GM20431 (cell line): ENCODE data around the gene QARS1.

Experiments
- in situ Hi-C: fragments of 300-500 bp; cut with MseI, MboI; formaldehyde crosslinking; loops from one replicate; pipeline ENCODE4 v1.15.0; 2020; ENCODE audit warnings: low sequenced_read_pairs; ENCODE audit not compliant: unreplicated experiment

Gene QARS1

GRCh38 chr3:49104427-49105291 is at the start of gene QARS1:
QARS1 (minus strand) TSS chr3:49104757; CDS start chr3:49104733, 24 bp downstream.
- in situ Hi-C loops, result no loop called here

- in situ Hi-C loops, result loop anchor here (25.0 kb wide), 1 partner anchor 309 kb away; the partner anchor contains the start of gene DAG1
Measured at GRCh38 chr3:49153349-49153912, 48.9 kb upstream of the QARS1 start.

- in situ Hi-C loops, result loop anchor here (25.0 kb wide), 1 partner anchor 311 kb away; the partner anchor contains the start of gene DAG1
Measured at GRCh38 chr3:49151610-49152009, 47.1 kb upstream of the QARS1 start.

GRCh38 chr3:49148159-49148558 is 43.6 kb upstream of the QARS1 start:
- in situ Hi-C loops, result no loop called here

- in situ Hi-C loops, result no loop called here
Measured at GRCh38 chr3:49140080-49140479, 35.5 kb upstream of the QARS1 start.

- in situ Hi-C loops, result no loop called here
Measured at GRCh38 chr3:49135499-49135898, 30.9 kb upstream of the QARS1 start.

GRCh38 chr3:49134471-49135265 is 30.1 kb upstream of the QARS1 start:
- in situ Hi-C loops, result no loop called here

GRCh38 chr3:49133226-49133951 is 28.8 kb upstream of the QARS1 start:
- in situ Hi-C loops, result no loop called here

GRCh38 chr3:49132437-49133225 is 28.1 kb upstream of the QARS1 start, which contains the start of gene LAMB2:
LAMB2 (minus strand) TSS chr3:49133050; CDS start chr3:49132867, 183 bp downstream.
- in situ Hi-C loops, result no loop called here

GRCh38 chr3:49132073-49132436 is 27.5 kb upstream of the QARS1 start:
- in situ Hi-C loops, result no loop called here

GRCh38 chr3:49131576-49131975 is 27.0 kb upstream of the QARS1 start:
- in situ Hi-C loops, result no loop called here

- in situ Hi-C loops, result no loop called here
Measured at GRCh38 chr3:49131040-49131439, 26.5 kb upstream of the QARS1 start.

GRCh38 chr3:49124991-49125670 is 20.6 kb upstream of the QARS1 start:
- in situ Hi-C loops, result no loop called here

GRCh38 chr3:49124203-49124602 is 19.6 kb upstream of the QARS1 start:
- in situ Hi-C loops, result no loop called here

- in situ Hi-C loops, result no loop called here
Measured at GRCh38 chr3:49123687-49124086, 19.1 kb upstream of the QARS1 start.

- in situ Hi-C loops, result no loop called here
Measured at GRCh38 chr3:49122886-49123545, 18.5 kb upstream of the QARS1 start.

- in situ Hi-C loops, result no loop called here
Measured at GRCh38 chr3:49122451-49122850, 17.9 kb upstream of the QARS1 start.

- in situ Hi-C loops, result no loop called here
Measured at GRCh38 chr3:49122022-49122421, 17.5 kb upstream of the QARS1 start.
